ENCODE measurements around the gene CBX6. TPM values are rescaled to one million over a fixed set of nuclear protein-coding genes. Genes with fewer than 3 reads are reported as not detected.

CBX6 gene
- total RNA-seq, 1 experiment from 2014 or later, result 31.4 TPM

- Histone ChIP-seq H4K91ac (ENCODE audit: insufficient read length, low read depth, low read length) (no peak overlapping the region), H3K4me1 (ENCODE audit: insufficient read depth, low read length) (no peaks in the 10 kb centered on the region; the same call in 1 of the 2 replicates), H2BK20ac (ENCODE audit: low read depth, low read length, poor library complexity, severe bottlenecking) (no peak overlapping the region), H2BK15ac (ENCODE audit: low read depth, low read length) (no peak overlapping the region; the same call in 1 of the 2 replicates), H2AFZ (ENCODE audit: low read length) (no peak overlapping the region), H3K79me1 (ENCODE audit: insufficient read depth, low read depth, low read length, poor library complexity, severe bottlenecking) (no peaks in the 10 kb centered on the region), H2AK5ac (ENCODE audit: insufficient read length, low read length) (no peak overlapping the region), H3K9me3 (ENCODE audit: control insufficient read depth, low read depth, low read length) (no peaks in the 10 kb centered on the region), H3K23ac (ENCODE audit: insufficient read length, low read depth, low read length) (no peak overlapping the region), H2BK120ac (ENCODE audit: low read depth, low read length, poor library complexity, severe bottlenecking) (no peak overlapping the region), H3K23me2 (ENCODE audit: insufficient read length, low read depth, low read length, poor library complexity, severe bottlenecking) (peaks cover 4% of the 10 kb centered on the region), H2BK5ac (ENCODE audit: insufficient read length, low read length) (no peak overlapping the region), H3T11ph (ENCODE audit: low read length) (no peak overlapping the region), H4K8ac (replicated peaks; ENCODE audit: insufficient read length, low read depth, low read length) (no peak overlapping the region), H3K27me3 (ENCODE audit: insufficient read depth, low read length) (peaks cover 21% of the 10 kb centered on the region; the same call in 1 of the 2 replicates), H4K20me1 (ENCODE audit: control insufficient read depth, insufficient read depth, insufficient read length) (peaks cover 3% of the 10 kb centered on the region), H3K79me2 (ENCODE audit: insufficient read depth, low read length) (no peaks in the 10 kb centered on the region), H3K4ac (ENCODE audit: low read depth, low read length) (no peak overlapping the region), H2BK12ac (ENCODE audit: insufficient read length, low read depth, low read length) (no peak overlapping the region), H4K5ac (ENCODE audit: insufficient read length, low read depth, low read length) (no peak overlapping the region), H3K18ac (ENCODE audit: insufficient read length, low read depth, low read length) (no peak overlapping the region), H3K56ac (ENCODE audit: insufficient read length, low read depth, low read length) (no peak overlapping the region), H3K14ac (ENCODE audit: insufficient read depth, low read length) (peak overlapping the region; percentile 61), H3K4me2 (ENCODE audit: insufficient read depth, insufficient read length, low read length) (peak overlapping the region; percentile 32), H3K9ac (ENCODE audit: extremely low read depth, insufficient read length, low read length) (no peak overlapping the region), H3K27ac (ENCODE audit: insufficient read length, low read depth, low read length) (no peak overlapping the region)
- TF ChIP-seq, protein P1, sequence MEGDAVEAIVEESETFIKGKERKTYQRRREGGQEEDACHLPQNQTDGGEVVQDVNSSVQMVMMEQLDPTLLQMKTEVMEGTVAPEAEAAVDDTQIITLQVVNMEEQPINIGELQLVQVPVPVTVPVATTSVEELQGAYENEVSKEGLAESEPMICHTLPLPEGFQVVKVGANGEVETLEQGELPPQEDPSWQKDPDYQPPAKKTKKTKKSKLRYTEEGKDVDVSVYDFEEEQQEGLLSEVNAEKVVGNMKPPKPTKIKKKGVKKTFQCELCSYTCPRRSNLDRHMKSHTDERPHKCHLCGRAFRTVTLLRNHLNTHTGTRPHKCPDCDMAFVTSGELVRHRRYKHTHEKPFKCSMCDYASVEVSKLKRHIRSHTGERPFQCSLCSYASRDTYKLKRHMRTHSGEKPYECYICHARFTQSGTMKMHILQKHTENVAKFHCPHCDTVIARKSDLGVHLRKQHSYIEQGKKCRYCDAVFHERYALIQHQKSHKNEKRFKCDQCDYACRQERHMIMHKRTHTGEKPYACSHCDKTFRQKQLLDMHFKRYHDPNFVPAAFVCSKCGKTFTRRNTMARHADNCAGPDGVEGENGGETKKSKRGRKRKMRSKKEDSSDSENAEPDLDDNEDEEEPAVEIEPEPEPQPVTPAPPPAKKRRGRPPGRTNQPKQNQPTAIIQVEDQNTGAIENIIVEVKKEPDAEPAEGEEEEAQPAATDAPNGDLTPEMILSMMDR (conservative IDR thresholded peaks at IDR 0.05), result peak; percentile 37; the same call in 2 of the 3 replicates
- WGBS (ENCODE audit: extremely low coverage, insufficient read length, low lambda C conversion rate), result no CpG with 5 or more reads among the region's 68 CpGs
- Mint-ChIP-seq H3K27ac (no peak overlapping the region), H3K27me3 (ENCODE audit: low read depth) (peaks cover 77% of the 10 kb centered on the region), H3K4me1 (peaks cover 19 to 33% of the 10 kb centered on the region in 2 experiments), H3K4me3 (no peak overlapping the region; a peak in 1 of 5 replicates), H3K9me3 (no peaks in the 10 kb centered on the region; a peak in 1 of 5 replicates), H3K36me3 (ENCODE audit: insufficient read depth in 1 of 3, low read depth in 3 of 3) (peaks cover 0 to 2% (median 0%) of the 10 kb centered on the region in 3 experiments; a peak in 3 of 7 replicates)
- DNase-seq, result peak; percentile 52
Observed at GRCh38 chr22:38843201-38843656, 28.8 kb downstream of the CBX6 start.
